G401 (cell line): ENCODE measurements around the gene RPE65. TPM values are rescaled to one million over a fixed set of nuclear protein-coding genes. Genes with fewer than 3 reads are reported as not detected.
"Not testable (repeated sequence)": the region's sequence is repeated elsewhere in the genome, so short reads cannot be mapped to it uniquely, and the experiment has no call there.

Source experiments
- DNase-seq: peaks from one replicate; pipeline ENCODE4 v3.0.0-alpha.2; 2015; ENCODE audit warnings: low spot score
- in situ Hi-C: cut with HindIII; loops from 2 replicates; pipeline ENCODE4 v1.10.0; 2016; ENCODE audit warnings: low sequenced_read_pairs, mixed read lengths
- total RNA-seq: library from RNA; depleted of rRNA; stranded (reverse); fragments of >200 nt; shearing (Covaris generic); gene quantifications from 2 replicates; pipeline ENCODE4 v1.2.3, GENCODE V29; 2014

RPE65 gene
- total RNA-seq, 1 experiment from 2014 or later: not detected

- in situ Hi-C loops: no loop called here
- DNase-seq: no peak
Measured at GRCh38 chr1:68459091-68459490, 9.3 kb upstream of the RPE65 start.

GRCh38 chr1:68456202-68456601, 6.4 kb upstream of the RPE65 start:
- DNase-seq: no peak
- in situ Hi-C loops: no loop called here

- no peak for DNase-seq
- in situ Hi-C loops: no loop called here
Measured at GRCh38 chr1:68454534-68454933, 4.8 kb upstream of the RPE65 start.

- DNase-seq: no peak
- in situ Hi-C loops: no loop called here
Measured at GRCh38 chr1:68453060-68453670, 3.4 kb upstream of the RPE65 start.

- no peak for DNase-seq
- in situ Hi-C loops: no loop called here
Measured at GRCh38 chr1:68448365-68448764, 1.4 kb downstream of the RPE65 start.

GRCh38 chr1:68445709-68446108, 4.0 kb downstream of the RPE65 start:
- no peak for DNase-seq
- in situ Hi-C loops: no loop called here

GRCh38 chr1:68442822-68443556, 6.8 kb downstream of the RPE65 start:
- DNase-seq: peak; percentile 14
- in situ Hi-C loops: no loop called here

- in situ Hi-C loops: no loop called here
- no peak for DNase-seq
Measured at GRCh38 chr1:68442006-68442405, 7.7 kb downstream of the RPE65 start.

GRCh38 chr1:68438310-68438709, 11.4 kb downstream of the RPE65 start:
- DNase-seq: no peak
- in situ Hi-C loops: no loop called here

- in situ Hi-C loops: no loop called here
- DNase-seq: no peak
Measured at GRCh38 chr1:68433395-68433794, 16.4 kb downstream of the RPE65 start.

- no peak for DNase-seq
- in situ Hi-C loops: no loop called here
Measured at GRCh38 chr1:68431076-68431475, 18.7 kb downstream of the RPE65 start.

- in situ Hi-C loops: no loop called here
- DNase-seq: no peak
Measured at GRCh38 chr1:68429233-68429808, 20.4 kb downstream of the RPE65 start.

GRCh38 chr1:68426594-68426993, 23.2 kb downstream of the RPE65 start:
- in situ Hi-C loops: no loop called here
- no peak for DNase-seq

- in situ Hi-C loops: no loop called here
Measured at GRCh38 chr1:68421350-68421749, 28.4 kb downstream of the RPE65 start.

GRCh38 chr1:68409426-68409825, 40.3 kb downstream of the RPE65 start:
- in situ Hi-C loops: no loop called here
- no peak for DNase-seq

More at GRCh38 chr1:68421350-68421749, 28.4 kb downstream of the RPE65 start:
- no peak for DNase-seq

GRCh38 chr1:68401506-68401905, 48.2 kb downstream of the RPE65 start:
- in situ Hi-C loops: no loop called here
- DNase-seq: no peak

- DNase-seq, in situ Hi-C loops: not testable (repeated sequence)
Measured at GRCh38 chr1:68395575-68395974, 54.2 kb downstream of the RPE65 start.

- in situ Hi-C loops, DNase-seq: not testable (repeated sequence)
Measured at GRCh38 chr1:68392474-68392873, 57.3 kb downstream of the RPE65 start.

GRCh38 chr1:68385798-68386524, 63.8 kb downstream of the RPE65 start:
- in situ Hi-C loops, DNase-seq: not testable (repeated sequence)

- in situ Hi-C loops: no loop called here
- no peak for DNase-seq
Measured at GRCh38 chr1:68384872-68385411, 64.8 kb downstream of the RPE65 start.
